Measurements from ENCODE around the gene TAF6L.

- TF ChIP-seq YY1 (IDR thresholded peaks at IDR 0.05; ENCODE audit: insufficient read depth, insufficient read length) (no peak), SUZ12 (IDR thresholded peaks at IDR 0.05; ENCODE audit: extremely low read depth, insufficient read depth, insufficient read length) (no peak), ZNF274 (IDR thresholded peaks at IDR 0.05; ENCODE audit: low read depth, low read length) (no peak)
These were observed 45.5 kb upstream of the TAF6L start for GRCh38 chr11:62725646-62726045.
